Upper lobe of right lung (tissue), 1 donor: Measurements from ENCODE around the gene INPP5F. TPM values are rescaled to one million over a fixed set of nuclear protein-coding genes. Genes with fewer than 3 reads are reported as not detected.

Source experiments
- ATAC-seq: fragments of 200-7000 bp; cut with Tn5 transposase; one replicate; pipeline ENCODE4 v1.9.1; 2020; ENCODE audit warnings: mild to moderate bottlenecking, moderate library complexity
- DNase-seq: peaks from one replicate; pipeline ENCODE4 v3.0.0-alpha.2; 2020
- H3K27ac ChIP-seq: fragments of 200-600 bp; one replicate; pipeline ENCODE4 v1.8.0; 2022
- H3K27me3 ChIP-seq: fragments of 200-600 bp; one replicate; pipeline ENCODE4 v1.8.0; 2022; ENCODE audit warnings: mild to moderate bottlenecking
- H3K36me3 ChIP-seq: fragments of 200-600 bp; one replicate; pipeline ENCODE4 v1.8.0; 2022
- H3K4me1 ChIP-seq: fragments of 200-600 bp; one replicate; pipeline ENCODE4 v1.8.0; 2022
- H3K4me3 ChIP-seq: fragments of 200-600 bp; one replicate; pipeline ENCODE4 v1.8.0; 2022; ENCODE audit warnings: mild to moderate bottlenecking
- H3K9me3 ChIP-seq: fragments of 200-600 bp; one replicate; pipeline ENCODE4 v1.8.0; 2022
- CTCF ChIP-seq: fragments of 200-600 bp; IDR thresholded peaks from one replicate; pipeline ENCODE4 v1.8.0; 2022; ENCODE audit warnings: antibody characterized with exemption
- intact Hi-C: fragments of 100-400 bp; cut with DNase I; formaldehyde crosslinking; loops from one replicate; pipeline ENCODE4 v1.11.0; 2022
- total RNA-seq: library from RNA; stranded (reverse); fragmentation: NEBNext Ultra II Directional; extraction: Animal tissue kit (Norgen Biotek cat#: 25700); gene quantifications from one replicate; pipeline ENCODE4 v1.2.1, GENCODE V29; 2021
- donor health status: DM: no; HTN: yes; CAD: no; lungs with severe emphysema.

Gene INPP5F
- total RNA-seq, 1 donor from 2014 or later = 13.9 TPM

- ATAC-seq (no peak), DNase-seq (no peak)
- no peak for TF ChIP-seq CTCF
- intact Hi-C loops = no loop called here
- H3K36me3 ChIP-seq = peaks cover 87% of the 10 kb centered on the region
- no peaks in the 10 kb centered on the region for H3K9me3 ChIP-seq
- no peak overlapping the region for H3K4me3 ChIP-seq
- H3K27ac ChIP-seq = no peak overlapping the region
- H3K4me1 ChIP-seq = no peaks in the 10 kb centered on the region
- H3K27me3 ChIP-seq = no peaks in the 10 kb centered on the region
Measured at GRCh38 chr10:119849944-119850343, 124.1 kb downstream of the INPP5F start.

GRCh38 chr10:119852277-119852676, 126.4 kb downstream of the INPP5F start:
- no peaks in the 10 kb centered on the region for H3K4me1 ChIP-seq
- no peaks in the 10 kb centered on the region for H3K9me3 ChIP-seq
- ATAC-seq = no peak
- DNase-seq = no peak
- H3K36me3 ChIP-seq = peaks cover 85% of the 10 kb centered on the region
- H3K27me3 ChIP-seq = no peaks in the 10 kb centered on the region
- intact Hi-C loops = no loop called here
- no peak overlapping the region for H3K4me3 ChIP-seq
- TF ChIP-seq CTCF = no peak
- H3K27ac ChIP-seq = no peak overlapping the region

DNA sequence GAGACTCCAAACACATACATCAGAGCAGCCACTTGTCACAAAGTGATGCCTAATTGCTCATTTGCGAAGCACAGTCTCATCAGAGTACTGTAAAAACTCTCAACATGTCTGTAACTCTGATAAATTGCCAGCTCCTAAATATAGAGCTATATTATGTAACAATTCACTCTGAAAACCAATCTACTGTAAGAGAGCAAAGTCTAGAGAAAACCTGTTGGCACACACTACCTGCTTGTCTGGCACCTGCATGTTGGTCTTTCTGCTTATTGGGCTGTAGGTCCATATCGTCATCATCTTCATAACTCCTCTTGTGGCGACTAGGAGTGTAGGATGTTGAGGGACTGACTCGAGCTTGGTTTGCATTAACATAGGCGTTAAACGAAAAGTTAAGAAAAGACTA, 127.0 kb downstream of the INPP5F start:
- H3K27ac ChIP-seq = no peak overlapping the region
- no peaks in the 10 kb centered on the region for H3K4me1 ChIP-seq
- H3K36me3 ChIP-seq = peaks cover 85% of the 10 kb centered on the region
- H3K27me3 ChIP-seq = no peaks in the 10 kb centered on the region
- no peak for ATAC-seq
- H3K9me3 ChIP-seq = no peaks in the 10 kb centered on the region
- no peak for DNase-seq
- no peak overlapping the region for H3K4me3 ChIP-seq
- TF ChIP-seq CTCF = no peak
- intact Hi-C loops = no loop called here

DNA sequence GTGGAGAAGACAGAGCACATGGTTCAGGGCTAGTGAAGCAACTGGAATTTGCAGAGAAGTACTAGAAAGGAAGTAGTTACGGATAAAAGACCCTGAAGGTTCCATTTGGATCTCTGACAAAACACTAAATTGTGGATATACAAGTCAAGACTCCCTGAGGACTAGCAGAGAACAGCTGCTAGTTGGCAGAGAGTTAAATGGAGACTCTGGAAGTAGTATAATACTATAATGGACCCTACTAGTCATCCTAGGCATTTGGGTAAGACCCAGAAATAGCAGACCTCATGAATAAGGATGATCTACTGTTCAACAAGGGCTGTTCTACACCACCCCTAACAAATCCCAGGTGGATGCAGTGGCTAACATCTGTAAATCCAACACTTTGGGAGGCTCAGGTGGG, 127.7 kb downstream of the INPP5F start:
- Histone ChIP-seq H3K27ac (no peak overlapping the region), H3K4me3 (no peak overlapping the region), H3K4me1 (no peaks in the 10 kb centered on the region), H3K27me3 (no peaks in the 10 kb centered on the region), H3K36me3 (peaks cover 85% of the 10 kb centered on the region), H3K9me3 (no peaks in the 10 kb centered on the region)
- intact Hi-C loops = no loop called here
- no peak for TF ChIP-seq CTCF
- ATAC-seq (no peak), DNase-seq (no peak)

DNA sequence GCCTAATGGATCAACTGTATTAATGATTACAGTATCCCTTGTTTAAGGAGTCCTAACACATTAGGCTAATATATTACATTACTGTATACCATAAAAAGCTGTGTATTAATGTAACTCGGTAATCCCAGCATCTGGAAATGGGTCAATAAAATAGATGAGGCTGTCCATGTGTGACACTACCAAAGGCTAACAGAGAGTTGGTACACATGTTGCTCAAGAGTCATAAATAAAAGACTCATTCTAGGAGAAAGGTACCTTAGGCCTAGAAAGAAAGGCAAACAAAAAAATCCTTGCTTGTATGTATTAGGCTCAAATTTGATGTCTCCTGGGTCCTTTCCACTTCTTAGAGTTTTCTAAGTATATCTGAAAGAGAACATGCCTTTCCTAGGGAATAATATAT, 132.2 kb downstream of the INPP5F start:
- DNase-seq (no peak), ATAC-seq (no peak)
- H3K9me3 ChIP-seq = no peaks in the 10 kb centered on the region
- no peak overlapping the region for H3K4me3 ChIP-seq
- no peak for TF ChIP-seq CTCF
- H3K4me1 ChIP-seq = no peaks in the 10 kb centered on the region
- intact Hi-C loops = loop anchor here (5.0 kb wide), 1 partner anchor 106 kb away; no protein-coding TSS in a partner anchor
- peaks cover 51% of the 10 kb centered on the region for H3K36me3 ChIP-seq
- no peaks in the 10 kb centered on the region for H3K27me3 ChIP-seq
- no peak overlapping the region for H3K27ac ChIP-seq
